HG03457 (cell line): ENCODE measurements around the gene NQO1.

Experiments used
- ATAC-seq: cut with Tn5 transposase; IDR thresholded peaks from one replicate; pipeline ENCODE4 v1.9.1; 2021; ENCODE audit warnings: moderate number of reproducible peaks; ENCODE audit not compliant: unreplicated experiment

NQO1 gene

DNA sequence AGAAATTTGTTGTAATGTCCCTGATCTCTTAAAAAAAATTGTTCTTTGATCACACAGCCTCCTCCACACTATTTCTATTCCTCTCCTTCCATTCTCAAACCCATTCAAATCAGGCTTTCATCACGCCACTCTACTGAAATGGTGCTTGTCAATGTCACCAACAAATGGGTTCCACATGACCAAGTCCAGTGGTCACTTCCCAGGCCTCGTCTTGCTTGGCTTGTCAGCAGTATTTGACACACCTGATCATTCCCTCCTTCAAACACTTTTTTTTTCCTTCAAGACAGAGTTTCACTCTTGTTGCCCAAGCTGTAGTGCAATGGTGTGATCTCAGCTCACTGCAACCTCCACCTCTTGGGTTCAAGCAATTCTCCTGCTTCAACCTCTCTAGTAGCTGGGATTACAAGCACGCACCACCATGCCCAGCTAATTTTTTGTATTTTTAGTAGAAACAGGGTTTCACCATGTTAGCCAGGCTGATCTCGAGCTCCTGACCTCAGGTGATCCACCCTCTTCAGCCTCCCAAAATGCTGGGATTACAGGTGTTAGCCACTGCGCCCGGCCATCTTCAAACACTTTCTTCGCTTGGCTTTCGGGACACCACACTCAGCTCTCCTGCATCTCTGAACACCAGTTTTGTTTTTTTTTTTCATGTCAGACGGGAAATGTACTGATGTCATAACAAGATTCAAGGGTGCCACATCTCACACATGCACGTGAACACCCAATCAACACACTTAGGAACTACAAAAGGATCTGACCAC, 18.3 kb downstream of the NQO1 start:
- ATAC-seq = no peak

- no peak for ATAC-seq
Observed at GRCh38 chr16:69706975-69707340, 19.4 kb downstream of the NQO1 start.

DNA sequence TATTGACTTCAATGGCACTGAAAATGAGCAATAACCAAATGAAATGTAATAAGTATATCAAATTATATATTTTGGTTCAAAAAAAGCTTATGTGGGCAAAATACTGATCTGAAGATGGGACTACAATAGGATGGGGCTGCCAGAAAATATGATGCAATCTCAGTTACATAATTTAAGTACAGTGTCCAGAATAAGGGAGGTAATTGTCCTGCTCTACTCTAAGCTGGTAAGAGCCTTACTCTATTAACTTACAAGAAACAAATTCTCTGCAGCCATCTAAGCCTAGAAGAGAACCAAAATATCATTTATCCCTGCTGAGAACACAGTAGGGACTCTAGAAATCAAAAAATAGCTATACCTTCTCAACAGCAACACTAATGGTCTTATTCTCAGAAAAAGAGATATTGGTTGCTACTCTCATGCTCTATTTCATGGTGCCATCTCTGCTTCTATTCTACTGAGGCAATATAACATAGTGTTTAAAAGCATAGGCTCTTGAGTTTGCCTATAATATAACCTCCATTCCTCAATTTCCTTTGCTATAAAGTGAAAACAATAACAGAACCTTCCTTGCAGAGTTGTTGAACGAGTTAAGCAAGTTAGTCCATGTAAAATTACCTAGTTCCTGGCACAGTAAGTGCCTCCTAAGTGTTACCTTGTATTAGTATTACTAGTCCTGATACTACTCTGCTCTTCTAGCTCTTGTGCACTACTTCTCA, 19.9 kb downstream of the NQO1 start:
- ATAC-seq = no peak

GRCh38 chr16:69703638-69704037, 22.7 kb downstream of the NQO1 start:
- ATAC-seq = no peak

DNA sequence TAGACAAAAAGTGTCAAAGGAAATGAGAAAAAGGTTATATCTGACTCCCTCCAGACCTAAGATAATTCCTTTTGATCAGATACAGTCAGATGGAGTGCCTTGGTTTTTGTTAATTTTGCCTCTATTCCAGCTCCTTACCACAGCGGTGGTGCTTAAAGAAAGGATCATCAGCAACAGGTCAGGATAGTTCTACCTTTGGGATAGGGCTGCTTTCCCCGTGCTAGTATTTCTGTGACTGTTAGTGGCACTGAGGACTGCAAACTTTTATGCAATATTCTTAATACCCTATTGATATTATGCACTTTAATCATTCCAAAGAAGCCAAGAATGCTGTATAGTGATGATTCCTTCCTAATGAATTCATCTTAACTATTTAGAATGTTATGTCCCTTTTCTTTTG, 24.5 kb downstream of the NQO1 start:
- ATAC-seq = no peak

GRCh38 chr16:69701452-69701851, 24.9 kb downstream of the NQO1 start:
- no peak for ATAC-seq

DNA sequence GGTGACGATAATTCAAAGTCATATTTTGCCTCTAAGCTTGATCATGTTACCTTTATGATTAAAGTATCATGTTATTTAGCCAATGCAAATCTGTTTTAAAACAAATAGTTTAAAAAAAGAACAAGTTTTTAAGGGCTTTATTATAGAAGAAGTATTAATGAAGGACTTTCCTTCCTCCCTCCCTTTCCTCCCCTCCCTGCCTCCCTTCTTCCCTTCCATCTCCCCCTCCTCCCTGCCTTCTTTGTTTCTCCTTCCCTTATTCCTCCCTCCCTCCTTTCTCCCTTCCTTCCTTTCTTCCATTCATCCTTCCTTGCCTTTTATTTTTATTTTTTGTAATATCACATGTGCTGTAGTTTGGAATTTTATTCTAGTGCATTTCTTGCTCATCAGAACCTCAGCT, 26.4 kb downstream of the NQO1 start:
- ATAC-seq = no peak

DNA sequence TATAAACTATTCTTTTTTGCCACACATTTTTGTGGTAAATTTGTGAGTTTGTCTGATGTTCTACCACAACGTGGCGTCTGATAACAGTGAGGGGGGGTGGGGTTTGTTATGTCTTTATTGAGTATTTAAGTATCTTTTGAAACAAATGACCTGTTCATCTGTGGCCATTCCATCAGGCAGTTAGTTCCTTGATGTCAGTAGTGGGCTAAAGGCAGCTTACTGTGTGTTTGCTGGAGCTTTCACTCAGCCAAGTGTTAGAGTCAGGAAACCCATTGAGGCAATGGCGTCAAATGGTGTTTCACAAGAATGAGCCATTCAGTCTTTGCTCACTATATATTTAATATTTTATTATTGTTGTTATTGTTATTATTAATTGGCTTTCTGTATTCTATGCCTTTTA, 28.0 kb downstream of the NQO1 start:
- ATAC-seq = no peak

- ATAC-seq = no peak
Observed at GRCh38 chr16:69693916-69694315, 32.4 kb downstream of the NQO1 start.

GRCh38 chr16:69691980-69692911, 34.1 kb downstream of the NQO1 start:
- no peak for ATAC-seq

- ATAC-seq = no peak
Observed at GRCh38 chr16:69688589-69688988, 37.8 kb downstream of the NQO1 start.

DNA sequence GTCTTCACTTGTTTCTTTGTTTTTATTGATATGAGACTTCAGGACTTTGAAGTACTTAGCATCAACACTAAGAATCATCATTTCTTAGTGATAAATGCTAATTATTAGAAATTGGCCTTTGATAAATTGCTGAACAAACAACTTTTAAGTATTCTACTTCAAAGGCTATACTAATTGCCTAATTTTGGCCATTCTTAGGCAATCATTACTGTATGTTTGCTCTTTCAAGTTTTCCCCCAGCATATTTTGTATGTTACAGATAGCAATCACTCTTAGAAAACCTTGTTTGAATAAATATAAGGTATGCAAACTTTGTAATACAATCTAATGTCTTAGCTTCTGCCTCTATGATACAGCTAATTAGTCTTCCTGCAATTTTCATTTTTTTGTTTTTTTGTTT, 46.0 kb downstream of the NQO1 start:
- no peak for ATAC-seq

DNA sequence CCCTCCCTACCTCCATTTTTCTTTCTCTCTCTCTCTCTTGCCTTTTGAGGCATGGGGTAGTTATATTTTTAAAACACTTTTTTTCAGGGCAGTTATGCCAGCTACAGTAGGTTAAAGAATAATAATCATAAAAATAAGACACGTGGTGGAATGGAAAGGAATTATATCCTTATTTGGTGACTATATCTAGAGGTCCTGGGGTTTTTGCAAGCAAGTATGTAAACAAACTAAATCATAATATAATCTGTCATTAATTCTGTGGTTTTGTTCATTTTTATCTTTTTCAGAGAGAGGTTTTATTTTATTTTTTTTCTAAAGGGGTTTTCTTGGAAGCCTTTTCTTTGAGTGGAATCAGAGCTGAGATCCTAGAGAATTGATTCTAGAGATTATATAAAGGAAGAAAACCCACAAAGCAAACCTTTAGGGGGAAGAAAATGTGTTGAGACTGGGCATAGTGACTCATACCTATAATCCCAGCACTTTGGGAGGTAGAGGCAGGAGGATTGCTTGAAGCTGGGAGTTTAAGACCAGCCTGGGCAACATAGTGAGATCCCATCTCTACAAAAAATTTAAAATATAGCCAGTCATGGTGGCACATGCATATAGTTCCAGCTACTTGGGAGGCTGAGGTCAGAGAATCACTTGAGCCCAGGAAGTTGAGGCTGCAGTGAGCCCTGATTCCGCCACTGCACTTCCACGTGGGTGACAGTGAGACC, 53.2 kb downstream of the NQO1 start:
- no peak for ATAC-seq

DNA sequence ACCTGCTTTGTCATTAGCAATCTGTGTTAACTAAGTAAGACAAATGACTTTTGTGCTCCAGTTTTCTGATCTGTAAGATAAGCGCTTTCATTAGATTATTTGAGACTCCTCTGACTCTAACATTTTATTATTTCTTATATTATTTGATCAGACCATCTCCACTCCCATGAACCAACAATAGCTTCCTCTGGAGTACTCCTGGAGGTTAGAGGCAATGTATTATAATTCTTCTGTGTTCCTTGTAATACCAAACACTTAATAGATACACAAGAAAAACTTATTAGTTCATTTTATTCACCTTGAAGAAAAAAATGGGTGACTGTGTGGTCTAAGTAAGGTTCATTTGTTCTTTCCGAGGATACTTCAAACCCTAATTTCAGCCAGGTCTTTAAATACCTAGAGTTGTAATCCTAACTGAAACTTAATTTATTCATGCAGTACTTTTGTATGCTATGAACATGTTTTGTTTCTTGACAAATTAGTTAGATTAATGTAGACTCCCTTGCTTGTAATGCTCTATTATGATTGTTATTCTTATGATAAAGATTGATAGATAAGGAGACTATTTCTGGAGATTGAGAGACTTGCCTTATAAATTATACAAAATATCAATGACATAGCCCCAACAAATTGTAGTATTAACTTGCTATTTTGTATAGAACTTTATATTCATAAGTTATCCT, 53.9 kb downstream of the NQO1 start:
- ATAC-seq = no peak

DNA sequence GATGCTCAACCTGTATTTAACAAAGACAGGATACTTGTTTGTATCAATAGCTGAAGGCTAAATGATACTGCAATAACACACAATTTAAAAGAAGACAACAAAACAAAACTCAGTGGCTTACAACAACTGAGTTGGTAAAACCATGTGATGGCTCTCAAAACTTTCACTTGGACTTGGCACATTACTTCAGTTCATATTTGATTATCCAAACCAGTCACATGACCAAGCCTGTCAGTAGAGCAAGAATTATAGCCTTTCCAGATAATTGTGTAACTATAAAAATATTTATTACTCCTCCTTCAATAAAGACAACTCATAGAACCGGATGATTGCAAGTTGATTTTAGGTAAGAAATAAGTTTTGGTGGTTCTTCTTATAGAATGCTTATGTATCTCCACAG, 56.8 kb downstream of the NQO1 start:
- ATAC-seq = no peak

- no peak for ATAC-seq
Observed at GRCh38 chr16:69663846-69664245, 62.5 kb downstream of the NQO1 start.

DNA sequence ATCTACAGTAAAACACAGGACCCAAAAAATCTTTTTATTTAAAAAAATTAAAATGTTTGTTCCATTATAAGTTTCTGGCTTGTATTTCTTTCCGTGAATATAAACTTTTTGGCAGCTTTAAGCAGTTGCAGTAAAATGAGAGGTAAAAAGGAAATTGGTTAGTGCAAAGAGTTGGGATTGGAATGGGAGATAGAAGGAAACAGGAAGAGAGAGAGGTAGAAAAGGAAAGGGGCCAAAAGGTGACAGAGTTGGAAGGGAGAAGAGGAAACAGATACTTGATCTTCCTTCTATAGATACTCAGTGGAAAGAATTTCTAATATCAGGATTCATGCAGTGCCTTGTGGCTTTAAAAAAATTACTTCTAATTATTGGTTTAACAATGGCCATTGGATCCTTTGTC, 63.5 kb downstream of the NQO1 start:
- ATAC-seq = no peak

GRCh38 chr16:69660166-69660565, 66.2 kb downstream of the NQO1 start:
- no peak for ATAC-seq
